Caco-2 (cell line): ENCODE results near the gene MT1E. TPM values are rescaled to one million over a fixed set of nuclear protein-coding genes. Genes with fewer than 3 reads are reported as not detected.

Source experiments
- BruUV-seq: library from RNA; stranded (reverse); fragments of 400-500 nt; replicated peaks from 2 replicates; lab custom pipeline; 2021; lab: Mats Ljungman, UMichigan
- CTCF ChIA-PET: fragments of 300-600 bp; sonication (Branson Sonifier 250); formaldehyde crosslinking; loops from one replicate; lab custom pipeline; 2022; ENCODE audit warnings: antibody characterized with exemption; lab: Charles Lee
- POLR2A ChIA-PET: fragments of 300-600 bp; sonication (Branson Sonifier 250); formaldehyde crosslinking; loops from one replicate; lab custom pipeline; 2022; ENCODE audit warnings: antibody characterized with exemption; lab: Charles Lee
- DNase-seq, 2 experiments: peaks; one replicate each; pipeline versions ENCODE4 v3.0.0 to v3.0.0-alpha.2; 2020 to 2022
- H3K27me3 ChIP-seq: replicated peaks from 2 replicates; pipeline ENCODE4 v1.6.0; 2011; ENCODE audit warnings: low read length; ENCODE audit not compliant: control insufficient read depth, insufficient read depth
- H3K36me3 ChIP-seq: 2 replicates; pipeline ENCODE4 v1.5.1; 2011; ENCODE audit warnings: low read length; ENCODE audit not compliant: control insufficient read depth, insufficient read depth
- H3K4me1 ChIP-seq: fragments of 250-450 bp; sonication (Bioruptor Pico); 2 replicates; pipeline ENCODE4 v1.5.1; 2020; ENCODE audit warnings: mild to moderate bottlenecking
- H3K4me3 ChIP-seq: 2 replicates; pipeline ENCODE4 v1.5.1; 2011; ENCODE audit warnings: low read depth, mild to moderate bottlenecking, control low read depth, low read length
- H3K9me3 ChIP-seq: fragments of 250-450 bp; sonication (Bioruptor Pico); 2 replicates; pipeline ENCODE4 v1.5.1; 2020; ENCODE audit warnings: mild to moderate bottlenecking, moderate library complexity
- H3K27ac Mint-ChIP-seq: one replicate; pipeline ENCODE4 v1.8.0; 2022; ENCODE audit warnings: mixed read lengths; ENCODE audit not compliant: unreplicated experiment
- H3K27me3 Mint-ChIP-seq: one replicate; pipeline ENCODE4 v1.8.0; 2022; ENCODE audit warnings: mixed read lengths; ENCODE audit not compliant: insufficient read depth, unreplicated experiment
- H3K36me3 Mint-ChIP-seq: one replicate; pipeline ENCODE4 v1.8.0; 2022; ENCODE audit warnings: mild to moderate bottlenecking, mixed read lengths; ENCODE audit not compliant: insufficient read depth, unreplicated experiment
- H3K4me1 Mint-ChIP-seq: one replicate; pipeline ENCODE4 v1.8.0; 2022; ENCODE audit warnings: low read depth, mixed read lengths; ENCODE audit not compliant: unreplicated experiment
- H3K4me3 Mint-ChIP-seq: one replicate; pipeline ENCODE4 v1.8.0; 2022; ENCODE audit warnings: mild to moderate bottlenecking, moderate library complexity, mixed read lengths; ENCODE audit not compliant: unreplicated experiment
- H3K9me3 Mint-ChIP-seq: one replicate; pipeline ENCODE4 v1.8.0; 2022; ENCODE audit warnings: mixed read lengths; ENCODE audit not compliant: unreplicated experiment
- CTCF ChIP-seq, 2 experiments: fragments of 200-600 bp in 1 of 2; IDR thresholded peaks; 1 replicate in 1 of 2; 2 replicates in 1 of 2; pipeline versions ENCODE4 v1.5.1 to v1.8.0; 2011 to 2022; ENCODE audit warnings: antibody characterized with exemption in 1 of 2, control low read depth in 1 of 2, inconsistent platforms in 1 of 2, low read depth in 1 of 2, low read length in 1 of 2, mild to moderate bottlenecking in 1 of 2, moderate library complexity in 1 of 2; ENCODE audit not compliant: insufficient read depth in 1 of 2, severe bottlenecking in 1 of 2, unreplicated experiment in 1 of 2
- intact Hi-C: fragments of 100-400 bp; cut with micrococcal nuclease; formaldehyde crosslinking; loops from one replicate; pipeline ENCODE4 v1.10.0; 2022; ENCODE audit not compliant: unreplicated experiment
- total RNA-seq: library from RNA; stranded (reverse); gene quantifications from 2 replicates; pipeline ENCODE4 v1.2.3, GENCODE V29; 2022

The MT1E gene
- total RNA-seq, 1 experiment from 2014 or later: 2.0 TPM

DNA sequence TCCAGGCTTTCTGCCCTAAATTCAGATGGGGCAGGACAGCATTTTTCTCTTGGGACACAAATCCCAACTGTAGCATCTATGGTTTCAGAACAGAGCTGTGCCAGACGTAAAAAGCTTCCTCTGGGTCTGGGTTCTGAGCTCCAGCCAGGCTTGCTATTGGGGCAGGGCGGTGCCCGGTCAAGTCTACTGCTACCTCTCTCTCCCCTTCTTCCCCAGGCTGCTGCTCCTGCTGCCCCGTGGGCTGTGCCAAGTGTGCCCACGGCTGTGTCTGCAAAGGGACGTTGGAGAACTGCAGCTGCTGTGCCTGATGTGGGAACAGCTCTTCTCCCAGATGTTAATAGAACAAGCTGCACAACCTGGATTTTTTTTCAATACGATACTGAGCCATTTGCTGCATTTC lies 8.0 kb downstream of the MT1E start:
- Histone ChIP-seq H3K9me3 (no peaks in the 10 kb centered on the region), H3K27me3 (peaks cover 12% of the 10 kb centered on the region), H3K36me3 (no peaks in the 10 kb centered on the region), H3K4me1 (no peaks in the 10 kb centered on the region), H3K4me3 (no peak overlapping the region)
- no peak for DNase-seq
- intact Hi-C loops: no loop called here
- H3K9me3 Mint-ChIP-seq: no peaks in the 10 kb centered on the region
- H3K27ac Mint-ChIP-seq: no peak overlapping the region
- H3K27me3 Mint-ChIP-seq: peaks cover 32% of the 10 kb centered on the region
- peaks cover 5% of the 10 kb centered on the region for H3K4me1 Mint-ChIP-seq
- TF ChIP-seq CTCF (IDR thresholded peaks at IDR 0.05; ENCODE audit: insufficient read depth in 1 of 2, low read depth in 1 of 2, low read length in 1 of 2, severe bottlenecking in 1 of 2, unreplicated experiment in 1 of 2): no peak
- ChIA-PET POLR2A (no interaction called here), CTCF (no interaction called here)
- BruUV-seq: no TSS peak
- H3K36me3 Mint-ChIP-seq: no peaks in the 10 kb centered on the region
- no peak overlapping the region for H3K4me3 Mint-ChIP-seq

DNA sequence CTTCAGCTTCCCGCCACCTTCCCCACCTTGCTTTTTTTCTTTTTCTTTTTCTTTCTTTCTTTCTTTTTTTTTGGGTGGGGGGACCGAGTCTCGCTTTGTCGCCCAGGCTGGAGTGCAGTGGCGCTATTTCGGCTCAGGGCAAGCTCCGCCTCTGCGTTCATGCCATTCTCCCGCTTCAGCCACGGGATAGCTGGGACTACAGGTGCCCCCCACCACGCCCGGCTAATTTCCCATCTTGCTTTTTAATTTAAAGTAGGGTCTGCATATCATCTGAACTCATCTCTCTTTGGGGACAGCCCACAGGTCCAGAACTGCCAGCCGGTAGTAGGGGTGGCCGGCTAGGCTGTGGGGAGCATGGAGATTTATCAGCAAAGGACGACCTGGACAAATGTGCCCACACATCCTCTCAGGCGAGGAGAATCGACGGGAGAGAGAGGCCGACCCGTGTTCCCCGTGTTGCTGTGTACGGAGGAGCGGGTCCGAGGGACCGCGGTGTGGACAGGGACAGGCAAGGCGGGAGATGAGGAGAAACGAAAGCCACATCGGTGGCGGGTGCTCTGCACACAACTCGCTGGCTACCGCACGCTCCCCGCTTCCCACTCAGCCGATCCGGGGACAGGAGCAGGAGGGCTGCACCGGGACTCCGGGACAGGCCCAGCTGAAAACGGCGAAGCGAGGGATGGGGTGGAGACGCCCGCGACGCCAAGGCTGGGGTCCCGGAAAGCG lies 9.3 kb downstream of the MT1E start:
- no peak for TF ChIP-seq CTCF (IDR thresholded peaks at IDR 0.05; ENCODE audit: insufficient read depth in 1 of 2, low read depth in 1 of 2, low read length in 1 of 2, severe bottlenecking in 1 of 2, unreplicated experiment in 1 of 2)
- Mint-ChIP-seq H3K36me3 (no peaks in the 10 kb centered on the region), H3K4me3 (no peak overlapping the region), H3K27ac (no peak overlapping the region), H3K9me3 (no peaks in the 10 kb centered on the region), H3K4me1 (peaks cover 5% of the 10 kb centered on the region), H3K27me3 (peaks cover 32% of the 10 kb centered on the region)
- H3K36me3 ChIP-seq: no peaks in the 10 kb centered on the region
- peaks cover 13% of the 10 kb centered on the region for H3K27me3 ChIP-seq
- BruUV-seq: no TSS peak
- intact Hi-C loops: no loop called here
- DNase-seq: no peak
- no peak overlapping the region for H3K4me3 ChIP-seq
- CTCF ChIA-PET: interaction anchor here (0.9 kb wide), 1 partner anchor 34 kb away, joined by 3 read pairs; no protein-coding TSS in a partner anchor
- H3K4me1 ChIP-seq: no peaks in the 10 kb centered on the region
- no peaks in the 10 kb centered on the region for H3K9me3 ChIP-seq
- POLR2A ChIA-PET: interaction anchor here (0.6 kb wide), 1 partner anchor 67 kb away, joined by 5 read pairs; no protein-coding TSS in a partner anchor

- Mint-ChIP-seq H3K9me3 (no peaks in the 10 kb centered on the region), H3K4me3 (no peak overlapping the region), H3K4me1 (peaks cover 5% of the 10 kb centered on the region), H3K36me3 (no peaks in the 10 kb centered on the region), H3K27ac (no peak overlapping the region), H3K27me3 (peaks cover 32% of the 10 kb centered on the region)
- H3K4me1 ChIP-seq: no peaks in the 10 kb centered on the region
- H3K9me3 ChIP-seq: no peaks in the 10 kb centered on the region
- DNase-seq: no peak
- no peak overlapping the region for H3K4me3 ChIP-seq
- BruUV-seq: no TSS peak
- TF ChIP-seq CTCF (IDR thresholded peaks at IDR 0.05; ENCODE audit: insufficient read depth in 1 of 2, low read depth in 1 of 2, low read length in 1 of 2, severe bottlenecking in 1 of 2, unreplicated experiment in 1 of 2): no peak
- intact Hi-C loops: no loop called here
- H3K36me3 ChIP-seq: no peaks in the 10 kb centered on the region
- ChIA-PET CTCF (no interaction called here), POLR2A (no interaction called here)
- peaks cover 13% of the 10 kb centered on the region for H3K27me3 ChIP-seq
These were observed 9.9 kb downstream of the MT1E start for GRCh38 chr16:56635441-56635967.
